ENCODE measurements around the gene MLLT1.

Gene MLLT1

GRCh38 chr19:6267552-6268381 lies 12.0 kb downstream of the MLLT1 start:
- Histone ChIP-seq H3K36me3 (peaks cover 63% of the 10 kb centered on the region), H3K27ac (no peak overlapping the region), H3K27me3 (ENCODE audit: insufficient read depth, low read depth, severe bottlenecking) (no peaks in the 10 kb centered on the region), H3K9me3 (ENCODE audit: severe bottlenecking) (no peaks in the 10 kb centered on the region), H3K4me3 (ENCODE audit: low read depth, low read length) (no peak overlapping the region)
- TF ChIP-seq CTCF (IDR thresholded peaks at IDR 0.05; ENCODE audit: low read depth, low read length): no peak
- no peak for DNase-seq

- H3K9me3 ChIP-seq (ENCODE audit: severe bottlenecking): no peaks in the 10 kb centered on the region
- peaks cover 83% of the 10 kb centered on the region for H3K36me3 ChIP-seq
- no peak overlapping the region for H3K27ac ChIP-seq
- TF ChIP-seq CTCF (IDR thresholded peaks at IDR 0.05; ENCODE audit: low read depth, low read length): no peak
- no peak for DNase-seq
- H3K27me3 ChIP-seq (ENCODE audit: insufficient read depth, low read depth, severe bottlenecking): no peaks in the 10 kb centered on the region
- no peak overlapping the region for H3K4me3 ChIP-seq (ENCODE audit: low read depth, low read length)
Measured at GRCh38 chr19:6264803-6265202, 15.0 kb downstream of the MLLT1 start.

DNA sequence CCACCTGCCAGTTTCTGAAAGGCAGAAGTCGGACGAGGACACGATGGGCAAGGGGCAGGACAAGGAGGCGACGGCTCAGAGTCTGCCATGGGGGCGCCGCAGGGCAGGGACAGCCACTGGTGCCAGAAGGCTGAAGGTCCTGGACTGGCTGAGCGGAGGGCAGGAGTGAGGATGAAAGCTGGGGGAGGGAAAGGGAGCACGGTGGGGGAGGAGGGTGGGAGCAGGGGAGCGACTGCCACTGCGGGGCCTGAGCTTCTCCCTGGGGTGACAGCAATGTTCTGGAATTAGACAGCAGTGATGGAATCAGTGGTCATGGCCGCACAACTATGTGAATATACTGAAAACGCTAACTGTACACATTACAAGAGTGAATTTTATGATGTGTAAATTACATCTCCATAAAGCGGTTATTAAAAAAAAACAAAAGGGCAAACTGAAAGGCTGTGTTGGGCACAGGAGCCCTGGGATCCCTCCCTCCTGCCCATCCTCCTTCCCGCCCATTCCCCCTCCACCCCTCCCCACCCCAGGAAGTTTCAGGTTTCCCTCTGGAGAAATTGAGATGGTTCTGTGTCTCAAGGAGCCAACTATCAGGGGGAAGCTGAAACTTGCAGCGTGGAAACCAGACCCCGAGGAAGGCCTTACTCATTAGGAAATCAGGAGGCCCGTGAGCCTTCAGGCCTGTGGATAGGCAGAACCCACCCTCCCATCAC lies 15.9 kb downstream of the MLLT1 start:
- Histone ChIP-seq H3K9me3 (ENCODE audit: severe bottlenecking) (no peaks in the 10 kb centered on the region), H3K36me3 (peaks cover 82% of the 10 kb centered on the region), H3K27ac (no peak overlapping the region), H3K4me3 (ENCODE audit: low read depth, low read length) (no peak overlapping the region), H3K27me3 (ENCODE audit: insufficient read depth, low read depth, severe bottlenecking) (no peaks in the 10 kb centered on the region)
- peak; percentile 47 for DNase-seq
- TF ChIP-seq CTCF (IDR thresholded peaks at IDR 0.05; ENCODE audit: low read depth, low read length): no peak

DNA sequence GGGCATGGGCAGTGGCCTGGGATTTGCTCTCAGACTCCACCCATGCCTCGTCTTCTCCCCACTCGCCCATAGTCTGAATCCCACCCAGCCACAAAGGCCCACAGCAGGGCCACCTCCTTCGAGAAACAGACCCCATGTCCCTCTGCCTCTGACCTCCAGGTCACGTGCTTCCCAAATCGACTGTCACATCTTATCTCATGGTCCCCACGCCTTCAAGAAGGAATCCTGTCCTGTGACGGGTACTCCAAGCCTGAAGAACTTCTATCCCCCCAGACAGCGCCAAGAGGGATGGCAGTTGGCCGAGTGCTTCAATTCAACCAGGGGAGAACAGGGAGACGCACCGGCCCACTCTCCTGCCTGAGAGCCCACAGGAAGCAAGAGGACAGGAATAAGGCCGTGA lies 16.5 kb downstream of the MLLT1 start:
- Histone ChIP-seq H3K4me3 (ENCODE audit: low read depth, low read length) (no peak overlapping the region), H3K36me3 (peaks cover 82% of the 10 kb centered on the region), H3K27me3 (ENCODE audit: insufficient read depth, low read depth, severe bottlenecking) (no peaks in the 10 kb centered on the region), H3K27ac (no peak overlapping the region), H3K9me3 (ENCODE audit: severe bottlenecking) (no peaks in the 10 kb centered on the region)
- no peak for TF ChIP-seq CTCF (IDR thresholded peaks at IDR 0.05; ENCODE audit: low read depth, low read length)
- no peak for DNase-seq

GRCh38 chr19:6262519-6262918 lies 17.3 kb downstream of the MLLT1 start:
- TF ChIP-seq CTCF (IDR thresholded peaks at IDR 0.05; ENCODE audit: low read depth, low read length): no peak
- no peak for DNase-seq
- Histone ChIP-seq H3K27ac (no peak overlapping the region), H3K9me3 (ENCODE audit: severe bottlenecking) (no peaks in the 10 kb centered on the region), H3K36me3 (peaks cover 82% of the 10 kb centered on the region), H3K27me3 (ENCODE audit: insufficient read depth, low read depth, severe bottlenecking) (no peaks in the 10 kb centered on the region), H3K4me3 (ENCODE audit: low read depth, low read length) (no peak overlapping the region)

Measured in WERI-Rb-1 (cell line).